Measurements from ENCODE around the gene ARHGEF17.
A peak's percentile ranks its signal among the peaks of the same experiment; 100 is the strongest.
"Not testable (repeated sequence)": the region's sequence is repeated elsewhere in the genome, so short reads cannot be mapped to it uniquely, and the experiment has no call there.

The ARHGEF17 gene

GRCh38 chr11:73272680-73273038 is 35.4 kb upstream of the ARHGEF17 start:
- no peak for DNase-seq (ENCODE audit: low read depth, low spot score)
- no peak overlapping the region for H3K27ac ChIP-seq

- H3K27ac ChIP-seq, result no peak overlapping the region
- no peak for DNase-seq (ENCODE audit: low read depth, low spot score)
Observed at GRCh38 chr11:73273222-73273895, 34.7 kb upstream of the ARHGEF17 start.

- DNase-seq (ENCODE audit: low read depth, low spot score); H3K27ac ChIP-seq: not testable (repeated sequence)
Observed at GRCh38 chr11:73274191-73274590, 33.9 kb upstream of the ARHGEF17 start.

GRCh38 chr11:73274722-73275380 is 33.2 kb upstream of the ARHGEF17 start:
- DNase-seq (ENCODE audit: low read depth, low spot score), result no peak

GRCh38 chr11:73275381-73275750 is 32.7 kb upstream of the ARHGEF17 start:
- no peak for DNase-seq (ENCODE audit: low read depth, low spot score)
- H3K27ac ChIP-seq, result no peak overlapping the region

More at GRCh38 chr11:73274722-73275380, 33.2 kb upstream of the ARHGEF17 start:
- H3K27ac ChIP-seq, result no peak overlapping the region

GRCh38 chr11:73277467-73277866 is 30.6 kb upstream of the ARHGEF17 start:
- no peak overlapping the region for H3K27ac ChIP-seq
- DNase-seq (ENCODE audit: low read depth, low spot score), result no peak

GRCh38 chr11:73280626-73281025 is 27.4 kb upstream of the ARHGEF17 start:
- no peak overlapping the region for H3K27ac ChIP-seq
- DNase-seq (ENCODE audit: low read depth, low spot score), result no peak

GRCh38 chr11:73281201-73281741 is 26.8 kb upstream of the ARHGEF17 start:
- H3K27ac ChIP-seq, result no peak overlapping the region
- DNase-seq (ENCODE audit: low read depth, low spot score), result no peak

GRCh38 chr11:73281796-73282660 is 26.0 kb upstream of the ARHGEF17 start:
- no peak overlapping the region for H3K27ac ChIP-seq
- no peak for DNase-seq (ENCODE audit: low read depth, low spot score)

GRCh38 chr11:73283276-73284000 is 24.6 kb upstream of the ARHGEF17 start:
- no peak for DNase-seq (ENCODE audit: low read depth, low spot score)
- H3K27ac ChIP-seq, result no peak overlapping the region

GRCh38 chr11:73284106-73284505 is 24.0 kb upstream of the ARHGEF17 start:
- no peak for DNase-seq (ENCODE audit: low read depth, low spot score)
- no peak overlapping the region for H3K27ac ChIP-seq

GRCh38 chr11:73285721-73286120 is 22.4 kb upstream of the ARHGEF17 start:
- no peak overlapping the region for H3K27ac ChIP-seq
- DNase-seq (ENCODE audit: low read depth, low spot score), result no peak

- H3K27ac ChIP-seq, result no peak overlapping the region
- no peak for DNase-seq (ENCODE audit: low read depth, low spot score)
Observed at GRCh38 chr11:73286240-73286810, 21.8 kb upstream of the ARHGEF17 start.

- H3K27ac ChIP-seq, result no peak overlapping the region
- DNase-seq (ENCODE audit: low read depth, low spot score), result no peak
Observed at GRCh38 chr11:73287400-73288101, 20.5 kb upstream of the ARHGEF17 start.

- no peak for DNase-seq (ENCODE audit: low read depth, low spot score)
- H3K27ac ChIP-seq, result peak overlapping the region; percentile 47
Observed at GRCh38 chr11:73288192-73288872, 19.7 kb upstream of the ARHGEF17 start.

- no peak for DNase-seq (ENCODE audit: low read depth, low spot score)
- peak overlapping the region; percentile 47 for H3K27ac ChIP-seq
Observed at GRCh38 chr11:73288873-73289707, 19.0 kb upstream of the ARHGEF17 start.

GRCh38 chr11:73290536-73290935 is 17.5 kb upstream of the ARHGEF17 start:
- DNase-seq (ENCODE audit: low read depth, low spot score), result no peak

GRCh38 chr11:73291196-73291595 is 16.9 kb upstream of the ARHGEF17 start:
- DNase-seq (ENCODE audit: low read depth, low spot score), result no peak
- H3K27ac ChIP-seq, result no peak overlapping the region

More at GRCh38 chr11:73290536-73290935, 17.5 kb upstream of the ARHGEF17 start:
- no peak overlapping the region for H3K27ac ChIP-seq

Data from epithelial cell of prostate (primary cell).